NT2/D1 (cell line): ENCODE data around the gene COQ10A.

Source experiments
- SUZ12 ChIP-seq: IDR thresholded peaks from 2 replicates; pipeline ENCODE4 v1.6.1; 2011; ENCODE audit not compliant: insufficient read length, insufficient read depth; ENCODE audit errors: extremely low read depth
- YY1 ChIP-seq: IDR thresholded peaks from 2 replicates; pipeline ENCODE4 v1.6.1; 2011; ENCODE audit not compliant: insufficient read length, insufficient read depth

DNA sequence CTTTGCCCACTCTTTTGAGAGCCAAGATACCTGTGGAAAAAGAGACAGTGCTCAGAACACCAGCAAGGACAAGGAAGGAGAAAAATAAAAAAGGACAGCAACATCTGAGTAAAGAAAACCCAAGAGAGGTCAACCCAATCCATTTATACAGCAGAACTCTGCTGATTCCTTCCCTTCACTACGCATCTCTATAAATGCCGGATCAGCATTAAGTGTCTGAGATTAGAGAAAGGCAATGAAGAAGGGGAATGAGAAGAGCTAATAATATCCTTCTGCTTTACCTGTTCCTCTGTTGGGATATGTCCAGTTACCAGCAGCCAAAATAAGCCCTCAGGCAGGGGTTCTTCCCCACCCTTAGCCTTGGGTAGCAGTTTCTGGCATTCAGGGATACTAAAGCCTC lies 15.8 kb downstream of the COQ10A start:
- no peak for TF ChIP-seq SUZ12
- TF ChIP-seq YY1, result no peak
